Upper lobe of left lung (tissue), 4 donors: Measurements from ENCODE around the gene SLC22A17.

Source experiments
- CTCF ChIP-seq, 6 experiments: fragments of 450-650 bp in 4 of 6; fragments of 200-600 bp in 2 of 6; sonication (generic) in 2 of 6; IDR thresholded peaks; one replicate each; pipeline ENCODE4 v1.5.1; 2016 to 2019; ENCODE audit warnings: antibody characterized with exemption in 6 of 6
- POLR2A ChIP-seq, 4 donors: fragments of 450-650 bp; IDR thresholded peaks; one replicate each; pipeline ENCODE4 v1.5.1; 2016 to 2017; ENCODE audit warnings: antibody characterized with exemption in 4 of 4, mild to moderate bottlenecking in 2 of 4

DNA sequence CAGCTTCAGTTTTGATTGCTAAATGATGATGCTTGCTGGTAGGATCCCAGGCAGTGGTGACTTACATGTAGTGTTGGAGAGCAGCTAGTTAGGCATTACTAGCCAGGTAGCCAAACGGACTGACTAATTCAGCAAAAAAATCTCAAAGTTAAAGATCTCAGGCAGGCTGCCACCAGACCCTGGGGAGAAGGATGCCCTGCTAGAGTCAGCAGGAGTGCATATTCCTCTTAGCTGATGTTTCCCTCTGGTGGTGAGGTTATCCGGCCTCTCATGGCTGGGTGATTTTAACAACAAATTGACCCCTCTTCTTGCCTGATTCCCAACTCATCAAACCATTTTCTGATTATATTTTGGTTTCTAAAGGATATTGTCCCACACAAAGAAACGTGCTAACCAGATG lies 9.5 kb upstream of the SLC22A17 start:
- TF ChIP-seq CTCF (IDR thresholded peaks at IDR 0.05) (no peak), POLR2A (IDR thresholded peaks at IDR 0.05) (no peak)
